GM18861 (cell line): Measurements from ENCODE around the gene KCNH4.
"Not testable (repeated sequence)": the region's sequence is repeated elsewhere in the genome, so short reads cannot be mapped to it uniquely, and the experiment has no call there.

Experiments
- ATAC-seq: cut with Tn5 transposase; IDR thresholded peaks from one replicate; pipeline ENCODE4 v1.9.1; 2021; ENCODE audit not compliant: unreplicated experiment

Gene KCNH4

GRCh38 chr17:42180922-42181850 lies at the start of gene KCNH4:
Gene KCNH4 (minus strand): TSS chr17:42181142. CDS start chr17:42180945, 197 bp downstream.
- ATAC-seq: peak; percentile 35

GRCh38 chr17:42230225-42230624 lies 49.3 kb upstream of the KCNH4 start:
- ATAC-seq: no peak

- no peak for ATAC-seq
Observed at GRCh38 chr17:42227849-42228700, 47.1 kb upstream of the KCNH4 start.

- no peak for ATAC-seq
Observed at GRCh38 chr17:42225646-42226045, 44.7 kb upstream of the KCNH4 start.

- no peak for ATAC-seq
Observed at GRCh38 chr17:42224651-42225050, 43.7 kb upstream of the KCNH4 start.

GRCh38 chr17:42221886-42222745 lies 41.2 kb upstream of the KCNH4 start:
- ATAC-seq: no peak

- not testable (repeated sequence) for ATAC-seq
Observed at GRCh38 chr17:42219280-42219679, 38.3 kb upstream of the KCNH4 start.

- ATAC-seq: no peak
Observed at GRCh38 chr17:42214156-42214555, 33.2 kb upstream of the KCNH4 start.

GRCh38 chr17:42212382-42212781 lies 31.4 kb upstream of the KCNH4 start:
- ATAC-seq: no peak

GRCh38 chr17:42211921-42212341 lies 31.0 kb upstream of the KCNH4 start:
- not testable (repeated sequence) for ATAC-seq

- ATAC-seq: no peak
Observed at GRCh38 chr17:42210046-42210445, 29.1 kb upstream of the KCNH4 start.

- not testable (repeated sequence) for ATAC-seq
Observed at GRCh38 chr17:42206153-42206612, 25.2 kb upstream of the KCNH4 start.

GRCh38 chr17:42203354-42203753 lies 22.4 kb upstream of the KCNH4 start:
- no peak for ATAC-seq

GRCh38 chr17:42202696-42203095 lies 21.8 kb upstream of the KCNH4 start:
- no peak for ATAC-seq

- ATAC-seq: no peak
Observed at GRCh38 chr17:42202159-42202558, 21.2 kb upstream of the KCNH4 start.

- no peak for ATAC-seq
Observed at GRCh38 chr17:42201458-42201772, 20.5 kb upstream of the KCNH4 start.

GRCh38 chr17:42200706-42201457 lies 19.9 kb upstream of the KCNH4 start:
- ATAC-seq: no peak

- ATAC-seq: no peak
Observed at GRCh38 chr17:42199416-42200011, 18.6 kb upstream of the KCNH4 start.

GRCh38 chr17:42198897-42199296 lies 18.0 kb upstream of the KCNH4 start:
- no peak for ATAC-seq
